Measurements from ENCODE around the gene ANAPC5.

ANAPC5 gene

GRCh38 chr12:121366063-121366459 lies 13.8 kb upstream of the ANAPC5 start:
- no peak for FAIRE-seq

DNA sequence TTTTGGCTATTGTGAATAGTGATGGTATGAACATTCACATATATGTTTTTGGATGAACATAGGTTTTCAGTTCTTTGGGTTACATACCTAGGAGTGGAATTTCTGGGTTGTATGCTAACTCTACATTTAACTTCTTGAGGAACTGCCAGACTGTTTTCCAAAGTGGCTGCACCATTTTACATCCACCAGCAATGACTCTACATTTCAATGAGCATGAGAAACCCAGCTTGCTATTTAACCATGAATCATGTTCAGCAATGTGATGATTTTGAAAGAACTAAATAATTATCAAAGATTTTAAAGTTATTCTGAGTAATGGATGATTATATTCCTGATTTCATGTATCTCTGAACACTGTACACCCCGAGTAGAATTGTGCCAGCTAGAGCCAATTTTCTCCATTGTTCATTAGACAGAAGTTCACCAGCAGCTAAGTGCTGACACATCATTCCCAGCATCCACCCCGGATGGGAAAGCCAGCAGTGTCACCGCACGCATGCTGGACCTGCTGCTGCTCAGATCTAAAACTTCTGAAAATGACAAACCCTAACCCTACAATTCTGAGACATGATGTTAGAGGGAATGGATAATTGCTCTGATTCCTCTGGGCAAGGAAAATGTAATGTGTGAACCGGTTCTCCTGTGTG lies 13.3 kb upstream of the ANAPC5 start:
- peak; percentile 41 for FAIRE-seq

- FAIRE-seq: no peak
Observed at GRCh38 chr12:121364683-121365121, 12.5 kb upstream of the ANAPC5 start.

GRCh38 chr12:121358073-121358472 lies 5.9 kb upstream of the ANAPC5 start:
- FAIRE-seq: no peak

GRCh38 chr12:121357331-121357730 lies 5.1 kb upstream of the ANAPC5 start:
- FAIRE-seq: no peak

DNA sequence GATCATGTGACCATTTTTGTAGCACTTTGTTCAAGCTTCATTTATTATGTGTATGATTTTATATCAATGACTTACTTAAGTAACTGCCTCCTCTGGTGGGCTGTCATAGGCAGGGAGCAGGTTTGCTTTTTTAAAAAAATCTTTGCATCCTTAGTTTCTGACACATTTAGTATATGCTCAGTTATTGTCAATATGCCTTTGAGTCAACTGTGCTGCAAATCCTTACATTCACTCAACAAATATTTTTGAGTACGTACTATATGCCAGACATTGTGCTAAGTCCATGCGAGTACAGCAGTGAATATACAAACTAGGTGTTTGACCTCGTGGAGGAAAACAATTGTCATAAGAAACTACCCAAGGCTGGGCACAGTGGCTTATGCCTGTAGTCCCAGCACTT lies 4.4 kb upstream of the ANAPC5 start:
- no peak for FAIRE-seq

DNA sequence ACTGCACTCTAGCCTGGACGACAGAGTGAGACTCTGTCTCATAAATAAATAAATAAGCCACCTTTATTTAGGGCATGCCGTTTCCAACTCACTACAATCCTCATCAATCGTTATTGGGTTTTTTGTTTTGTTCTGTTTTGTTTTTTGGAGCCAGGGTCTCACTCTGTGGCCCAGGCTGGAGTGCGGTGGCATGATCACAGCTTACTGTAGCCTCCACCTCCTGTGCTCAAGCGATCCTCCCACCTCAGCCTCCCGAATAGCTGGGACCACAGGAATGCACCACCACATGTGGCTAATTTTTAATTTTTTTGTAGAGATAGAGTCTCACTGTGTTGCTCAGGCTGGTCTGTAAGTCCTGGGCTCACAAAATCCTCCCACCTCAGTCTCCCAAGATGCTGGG lies 3.6 kb upstream of the ANAPC5 start:
- no peak for FAIRE-seq

GRCh38 chr12:121352682-121353018 lies 439 bp upstream of the ANAPC5 start:
- FAIRE-seq: no peak

DNA sequence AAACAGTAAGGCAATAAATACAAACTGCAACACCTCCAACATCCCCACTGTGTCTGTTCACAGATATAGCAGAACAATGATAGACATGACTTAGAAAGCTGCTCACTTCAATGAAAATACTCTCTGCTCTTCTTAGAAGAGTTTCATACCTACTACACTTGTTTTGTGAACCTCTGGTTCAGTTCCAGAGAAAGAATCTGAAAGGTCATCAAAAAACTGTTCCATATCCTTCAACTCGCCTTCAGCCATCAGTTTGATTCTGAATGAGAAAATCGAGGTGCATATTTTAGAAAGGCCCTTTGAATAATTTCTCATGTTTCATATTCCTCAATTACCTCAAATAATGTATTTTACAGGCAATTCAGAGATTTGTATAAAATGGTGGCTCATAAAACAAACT lies 5.5 kb downstream of the ANAPC5 start:
- no peak for FAIRE-seq

DNA sequence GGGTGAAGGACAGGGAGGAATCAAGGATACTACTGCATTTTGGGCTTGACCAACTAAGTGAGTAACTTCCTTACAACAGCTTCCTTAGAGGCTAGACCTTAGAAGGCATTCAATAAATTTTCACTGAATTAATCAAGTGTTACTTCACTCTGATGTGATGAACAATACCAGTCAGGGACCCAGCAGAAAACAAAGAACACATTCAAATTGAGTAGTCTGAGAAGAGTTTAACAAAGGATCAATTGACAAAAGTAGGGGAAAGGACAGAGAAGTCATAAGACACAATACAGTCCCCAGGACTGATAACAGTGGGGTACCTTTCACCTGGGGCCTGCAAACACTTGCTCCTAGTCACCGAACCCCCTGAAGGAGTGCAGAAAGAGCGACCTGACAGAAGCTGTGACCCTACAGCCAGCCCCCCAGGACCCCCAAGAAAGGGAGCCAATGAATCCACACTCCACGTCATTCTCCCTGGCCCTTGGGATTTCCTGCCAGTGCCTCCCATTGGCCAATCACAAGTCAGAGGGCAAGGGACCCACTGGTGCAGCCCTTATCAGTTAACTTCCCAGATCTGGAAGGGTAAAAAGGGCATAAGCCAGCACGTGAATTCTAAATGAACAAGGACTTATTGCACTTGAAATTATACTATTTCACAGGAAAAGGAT lies 6.9 kb downstream of the ANAPC5 start:
- no peak for FAIRE-seq

DNA sequence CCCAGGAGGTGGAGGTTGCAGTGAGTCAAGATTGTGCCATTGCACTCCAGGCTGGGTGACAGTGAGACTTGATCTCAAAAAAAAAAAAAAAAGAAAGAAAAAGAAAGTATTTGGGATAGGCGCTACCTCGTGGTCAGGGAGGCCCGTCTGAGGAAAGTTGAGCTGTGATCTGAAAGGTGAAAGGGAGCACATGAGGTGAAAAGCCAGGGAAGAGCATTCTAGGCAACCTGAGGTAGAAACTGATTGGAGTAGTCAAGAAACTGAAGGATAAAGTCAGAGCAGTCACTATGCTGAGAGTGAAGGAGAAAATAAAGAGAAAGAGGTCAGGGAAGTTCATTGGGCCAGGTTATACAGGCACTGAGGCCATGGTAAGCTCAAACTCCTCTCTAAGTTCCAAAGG lies 7.7 kb downstream of the ANAPC5 start:
- FAIRE-seq: no peak

- FAIRE-seq: no peak
Observed at GRCh38 chr12:121337416-121337815, 14.8 kb downstream of the ANAPC5 start.

DNA sequence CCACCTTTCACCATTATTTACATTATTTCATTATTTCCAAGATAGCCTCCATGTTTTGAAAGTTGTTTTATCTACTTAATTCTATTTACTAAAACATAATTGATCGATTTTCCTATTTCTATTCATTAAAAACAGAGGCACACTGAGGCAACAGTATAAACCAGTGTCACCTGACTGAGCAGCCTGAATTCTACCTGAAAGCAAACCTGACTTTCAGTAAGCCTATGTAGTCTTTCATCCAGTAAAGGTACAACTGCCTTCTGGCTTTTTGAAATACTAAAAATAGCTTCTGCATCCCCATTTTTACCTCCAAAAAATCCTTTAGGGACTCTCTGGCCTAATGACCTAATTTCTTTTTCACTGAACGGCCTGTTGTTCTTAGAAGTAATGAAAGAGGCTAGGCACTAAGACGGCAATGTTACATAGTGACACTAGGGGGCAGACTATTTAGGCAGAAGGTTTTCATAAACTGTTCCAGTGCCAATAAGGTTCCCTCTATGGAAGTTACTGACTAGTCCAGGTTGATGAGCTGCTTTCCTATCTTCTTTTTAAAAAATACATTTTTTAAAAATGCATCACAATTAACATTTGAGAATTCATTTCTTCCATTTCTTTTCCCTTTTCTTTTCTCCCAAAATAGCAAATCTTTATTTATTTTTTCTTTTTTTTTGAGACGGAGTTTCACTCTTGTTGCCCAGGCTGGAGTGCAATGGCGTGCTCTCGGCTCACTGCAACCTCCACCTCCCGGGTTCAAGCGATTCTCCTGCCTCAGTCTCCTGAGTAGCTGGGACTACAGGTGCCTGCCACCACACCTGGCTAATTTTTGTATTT lies 17.5 kb downstream of the ANAPC5 start:
- peak; percentile 95 for FAIRE-seq

DNA sequence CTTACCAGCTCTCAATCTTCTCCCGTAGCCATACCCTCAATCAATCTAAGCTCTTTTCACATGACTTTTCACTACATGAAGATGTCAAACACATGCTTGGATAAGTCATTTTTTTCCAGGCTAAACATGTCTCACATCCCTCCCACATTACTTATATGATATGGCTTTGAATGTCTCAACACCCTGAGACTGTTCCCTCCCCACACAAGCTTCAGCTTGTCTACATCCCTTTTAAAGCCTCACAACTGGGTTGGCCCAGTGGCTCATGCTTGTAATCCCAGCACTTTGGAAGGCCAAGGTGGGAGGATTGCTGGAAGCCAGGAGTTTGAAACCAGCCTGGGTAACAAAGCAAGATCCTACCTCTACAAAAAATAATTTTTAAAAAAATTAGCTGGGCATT lies 18.5 kb downstream of the ANAPC5 start:
- FAIRE-seq: no peak

DNA sequence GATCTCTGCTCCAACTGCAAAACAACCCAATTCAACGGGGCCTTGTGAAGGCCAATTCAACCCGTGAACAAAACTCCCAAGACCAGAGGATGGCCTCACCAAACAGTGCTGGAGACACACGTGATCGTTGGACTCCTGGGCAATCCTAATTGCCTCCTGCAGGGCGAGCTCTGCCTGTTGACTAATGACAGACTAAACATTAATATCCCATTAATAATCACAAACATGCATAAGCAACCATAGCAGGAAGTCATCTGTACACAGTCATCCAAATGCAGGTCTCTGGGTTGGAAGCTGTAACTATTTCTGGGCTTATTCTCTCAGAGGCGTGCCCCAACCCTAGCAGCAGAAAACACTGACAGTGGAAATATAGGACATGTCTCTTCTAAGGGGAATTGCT lies 21.0 kb downstream of the ANAPC5 start:
- peak; percentile 51 for FAIRE-seq

DNA sequence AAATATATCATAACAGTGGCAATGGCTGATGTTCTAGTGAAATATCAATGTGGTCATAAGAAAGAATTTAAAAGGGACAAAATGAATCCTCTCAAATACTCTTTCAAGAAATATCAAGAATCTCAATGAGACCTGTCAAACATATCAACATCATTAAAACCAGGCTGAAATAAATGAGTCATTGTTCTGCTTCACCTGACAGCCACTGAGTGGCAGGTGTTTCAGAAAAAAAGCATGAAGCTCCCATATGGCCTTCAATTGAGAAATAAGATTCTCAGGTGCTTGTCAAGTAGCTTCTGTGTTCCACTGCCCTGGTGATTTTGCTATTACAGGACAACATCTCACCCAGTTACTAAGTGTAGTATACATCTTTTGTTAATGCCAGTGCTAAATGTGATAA lies 21.5 kb downstream of the ANAPC5 start:
- FAIRE-seq: no peak

- FAIRE-seq: no peak
Observed at GRCh38 chr12:121330195-121330594, 22.0 kb downstream of the ANAPC5 start.

- FAIRE-seq: no peak
Observed at GRCh38 chr12:121328620-121329019, 23.6 kb downstream of the ANAPC5 start.

DNA sequence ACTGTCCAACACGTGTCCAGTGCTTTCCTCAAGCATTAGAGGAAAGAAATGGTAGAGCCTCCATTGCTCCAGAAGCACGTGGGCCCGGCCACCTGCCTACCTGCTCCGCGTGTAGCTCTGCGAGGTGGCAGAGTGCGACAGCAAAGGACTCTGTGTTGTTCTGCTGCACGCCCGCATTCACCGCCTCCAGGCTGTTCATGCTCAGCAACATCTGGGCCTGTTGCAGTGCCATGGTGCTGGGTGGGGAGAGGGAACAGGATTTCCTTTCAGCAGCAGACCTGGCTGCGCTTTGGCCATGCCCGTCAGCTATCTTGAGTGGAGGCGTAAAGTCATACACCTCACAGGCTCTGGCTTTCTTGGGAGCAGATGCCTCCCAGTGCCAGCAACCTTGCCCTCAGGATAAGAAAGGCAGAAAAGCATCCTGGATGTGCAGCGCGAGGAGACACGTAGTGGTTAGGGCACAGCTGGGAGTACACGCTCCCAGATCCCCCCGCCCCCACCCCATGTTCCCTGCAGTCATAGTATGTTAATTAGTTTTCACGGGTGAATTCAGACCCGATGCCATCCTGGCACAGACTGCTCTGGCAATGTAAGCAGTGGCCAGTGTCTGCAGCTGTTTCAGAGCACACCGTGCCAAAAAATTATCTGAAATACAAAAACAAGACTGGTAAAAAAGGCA lies 25.1 kb downstream of the ANAPC5 start:
- no peak for FAIRE-seq

DNA sequence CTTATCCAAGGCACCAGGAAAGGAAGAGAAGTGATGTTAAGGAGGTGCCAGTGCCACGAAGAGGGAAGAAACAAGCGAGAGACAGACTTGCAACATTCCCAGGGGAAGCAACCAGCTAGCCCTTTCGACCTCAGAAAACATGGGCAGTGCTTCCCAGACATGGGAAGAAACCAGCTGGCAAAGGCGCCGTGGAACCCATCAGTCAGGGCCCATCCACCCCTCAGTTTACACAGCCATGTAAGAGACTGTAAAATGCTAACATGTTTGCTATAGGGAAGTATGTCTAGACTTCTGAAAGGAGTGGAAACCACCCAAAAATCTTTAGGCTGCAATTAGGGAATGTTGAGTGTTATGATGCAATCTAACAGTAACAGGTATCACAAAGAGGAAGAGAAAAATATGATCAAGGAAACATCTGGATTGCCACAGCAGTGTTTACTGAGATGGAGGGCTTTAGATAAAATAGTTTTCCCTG lies 26.3 kb downstream of the ANAPC5 start:
- FAIRE-seq: no peak

DNA sequence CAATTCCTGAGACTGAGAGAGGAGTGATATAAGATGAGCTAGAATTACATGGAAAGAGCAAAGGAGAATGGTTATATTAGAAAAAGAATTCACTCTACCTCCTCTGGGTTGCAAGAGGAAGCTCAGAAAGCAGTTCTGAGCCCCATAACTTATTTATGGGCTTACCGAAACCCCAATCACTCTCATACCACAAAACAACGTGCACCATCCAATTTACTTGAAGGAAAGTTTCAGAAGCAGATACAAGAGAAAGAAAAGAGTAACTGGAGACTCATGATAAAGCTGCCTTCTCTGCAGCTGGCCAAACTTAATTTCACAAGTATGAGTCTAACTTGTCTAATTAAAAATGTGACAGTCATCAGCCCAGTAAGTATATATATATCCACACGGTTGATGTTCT lies 28.3 kb downstream of the ANAPC5 start:
- no peak for FAIRE-seq

GRCh38 chr12:121318121-121318520 lies 34.1 kb downstream of the ANAPC5 start:
- FAIRE-seq: no peak

GRCh38 chr12:121314431-121314830 lies 37.8 kb downstream of the ANAPC5 start:
- FAIRE-seq: no peak

All from islet of Langerhans (tissue), 1 donor.